AG09319 (cell line): ENCODE measurements around the gene TSPEAR.

ENCODE experiments used
- DNase-seq: peaks from one replicate; pipeline ENCODE4 v3.0.0-alpha.2; 2010; ENCODE audit warnings: low read depth; ENCODE audit errors: extremely low read depth
- CTCF ChIP-seq: IDR thresholded peaks from 2 replicates; pipeline ENCODE4 v1.5.1; 2011; ENCODE audit warnings: low read depth, mild to moderate bottlenecking, inconsistent platforms, low read length, moderate library complexity

Gene TSPEAR

GRCh38 chr21:44548381-44548780 lies 163.0 kb downstream of the TSPEAR start:
- DNase-seq: no peak

GRCh38 chr21:44547656-44548331 lies 163.6 kb downstream of the TSPEAR start:
- no peak for TF ChIP-seq CTCF
- DNase-seq: no peak

More at GRCh38 chr21:44548381-44548780, 163.0 kb downstream of the TSPEAR start:
- no peak for TF ChIP-seq CTCF

GRCh38 chr21:44544566-44544965 lies 166.8 kb downstream of the TSPEAR start:
- no peak for TF ChIP-seq CTCF
- no peak for DNase-seq

- no peak for TF ChIP-seq CTCF
- DNase-seq: no peak
These were observed 168.7 kb downstream of the TSPEAR start for GRCh38 chr21:44542716-44543115.

GRCh38 chr21:44540741-44541288 lies 170.6 kb downstream of the TSPEAR start:
- TF ChIP-seq CTCF: no peak

GRCh38 chr21:44539991-44540666 lies 171.2 kb downstream of the TSPEAR start, which contains the start of gene KRTAP10-1:
KRTAP10-1 (minus strand) TSS chr21:44540195; CDS start chr21:44540150, 45 bp downstream.
- no peak for DNase-seq
- TF ChIP-seq CTCF: no peak

More at GRCh38 chr21:44540741-44541288, 170.6 kb downstream of the TSPEAR start:
- no peak for DNase-seq

- no peak for DNase-seq
- no peak for TF ChIP-seq CTCF
These were observed 172.3 kb downstream of the TSPEAR start for GRCh38 chr21:44539046-44539445.
